ENCODE measurements around the gene PSMA5.

DNA sequence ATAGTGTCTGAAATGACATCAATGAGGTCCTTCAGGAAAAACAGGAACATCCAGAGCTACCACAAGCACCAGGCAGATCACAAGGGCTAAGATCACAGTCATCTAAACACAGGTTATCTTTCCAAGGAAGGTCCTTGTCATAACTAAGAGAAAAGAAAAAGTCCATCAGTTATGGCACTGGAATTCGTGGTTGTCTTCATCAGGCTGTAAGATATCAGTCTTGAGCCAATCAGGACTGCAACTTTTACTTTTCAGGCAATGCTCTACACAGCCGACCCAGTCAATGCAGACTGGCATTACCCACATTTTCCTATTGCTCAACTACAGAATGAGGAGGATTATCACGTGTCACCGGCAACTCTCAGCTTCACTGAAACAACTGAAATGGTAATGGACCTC, 54.9 kb downstream of the PSMA5 start:
- TF ChIP-seq, protein P1, sequence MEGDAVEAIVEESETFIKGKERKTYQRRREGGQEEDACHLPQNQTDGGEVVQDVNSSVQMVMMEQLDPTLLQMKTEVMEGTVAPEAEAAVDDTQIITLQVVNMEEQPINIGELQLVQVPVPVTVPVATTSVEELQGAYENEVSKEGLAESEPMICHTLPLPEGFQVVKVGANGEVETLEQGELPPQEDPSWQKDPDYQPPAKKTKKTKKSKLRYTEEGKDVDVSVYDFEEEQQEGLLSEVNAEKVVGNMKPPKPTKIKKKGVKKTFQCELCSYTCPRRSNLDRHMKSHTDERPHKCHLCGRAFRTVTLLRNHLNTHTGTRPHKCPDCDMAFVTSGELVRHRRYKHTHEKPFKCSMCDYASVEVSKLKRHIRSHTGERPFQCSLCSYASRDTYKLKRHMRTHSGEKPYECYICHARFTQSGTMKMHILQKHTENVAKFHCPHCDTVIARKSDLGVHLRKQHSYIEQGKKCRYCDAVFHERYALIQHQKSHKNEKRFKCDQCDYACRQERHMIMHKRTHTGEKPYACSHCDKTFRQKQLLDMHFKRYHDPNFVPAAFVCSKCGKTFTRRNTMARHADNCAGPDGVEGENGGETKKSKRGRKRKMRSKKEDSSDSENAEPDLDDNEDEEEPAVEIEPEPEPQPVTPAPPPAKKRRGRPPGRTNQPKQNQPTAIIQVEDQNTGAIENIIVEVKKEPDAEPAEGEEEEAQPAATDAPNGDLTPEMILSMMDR (IDR thresholded peaks at IDR 0.05), result no peak
- no peak for TF ChIP-seq ZBTB21 (CRISPR knock-in tag; IDR thresholded peaks at IDR 0.05; ENCODE audit: borderline replicate concordance)
- no peak for TF ChIP-seq NR2C2 (CRISPR knock-in tag; IDR thresholded peaks at IDR 0.05)
- TF ChIP-seq FOXJ3 (CRISPR knock-in tag; IDR thresholded peaks at IDR 0.05; ENCODE audit: borderline replicate concordance), result no peak
- TF ChIP-seq, protein P2, sequence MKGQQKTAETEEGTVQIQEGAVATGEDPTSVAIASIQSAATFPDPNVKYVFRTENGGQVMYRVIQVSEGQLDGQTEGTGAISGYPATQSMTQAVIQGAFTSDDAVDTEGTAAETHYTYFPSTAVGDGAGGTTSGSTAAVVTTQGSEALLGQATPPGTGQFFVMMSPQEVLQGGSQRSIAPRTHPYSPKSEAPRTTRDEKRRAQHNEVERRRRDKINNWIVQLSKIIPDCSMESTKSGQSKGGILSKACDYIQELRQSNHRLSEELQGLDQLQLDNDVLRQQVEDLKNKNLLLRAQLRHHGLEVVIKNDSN (CRISPR knock-in tag; IDR thresholded peaks at IDR 0.05), result no peak
- TF ChIP-seq TP53 (CRISPR knock-in tag; IDR thresholded peaks at IDR 0.05), result no peak
- TF ChIP-seq, protein P3, sequence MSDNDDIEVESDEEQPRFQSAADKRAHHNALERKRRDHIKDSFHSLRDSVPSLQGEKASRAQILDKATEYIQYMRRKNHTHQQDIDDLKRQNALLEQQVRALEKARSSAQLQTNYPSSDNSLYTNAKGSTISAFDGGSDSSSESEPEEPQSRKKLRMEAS (CRISPR knock-in tag; IDR thresholded peaks at IDR 0.05), result no peak

All from WTC11 (cell line).